ENCODE measurements around the gene NEB. TPM values are rescaled to one million over a fixed set of nuclear protein-coding genes. Genes with fewer than 3 reads are reported as not detected.

The NEB gene
- polyA plus RNA-seq, 1 donor from 2014 or later = 0.38 TPM

- Histone ChIP-seq H3K27me3 (ENCODE audit: insufficient read depth, low read depth, low read length) (no peaks in the 10 kb centered on the region), H3K9me3 (ENCODE audit: low read length) (no peaks in the 10 kb centered on the region), H3K27ac (ENCODE audit: low read length) (no peak overlapping the region), H3K9ac (ENCODE audit: low read length) (no peak overlapping the region), H3K4me3 (ENCODE audit: low read length) (no peak overlapping the region), H3F3A (ENCODE audit: insufficient read depth, low read length, poor library complexity, severe bottlenecking) (no peaks in the 10 kb centered on the region), H2AFZ (ENCODE audit: low read depth, low read length) (no peak overlapping the region), H3K36me3 (ENCODE audit: insufficient read depth, low read length) (no peaks in the 10 kb centered on the region), H3K9me2 (ENCODE audit: insufficient read depth, low read length) (no peaks in the 10 kb centered on the region), H3K79me2 (replicated peaks; ENCODE audit: insufficient read depth, low read length) (no peaks in the 10 kb centered on the region), H4K20me1 (ENCODE audit: insufficient read depth) (no peaks in the 10 kb centered on the region), H3K4me2 (ENCODE audit: low read length) (no peak overlapping the region)
- TF ChIP-seq TAF1 (IDR thresholded peaks at IDR 0.05; ENCODE audit: low read depth) = no peak
- TF ChIP-seq EZH2 (IDR thresholded peaks at IDR 0.05; ENCODE audit: borderline replicate concordance, insufficient read depth, low read length, poor library complexity, severe bottlenecking) = no peak
- TF ChIP-seq SMC3 (conservative IDR thresholded peaks at IDR 0.05; ENCODE audit: poor library complexity) = no peak
- TF ChIP-seq EP300 (conservative IDR thresholded peaks at IDR 0.05; ENCODE audit: poor library complexity, severe bottlenecking) = no peak
- no peak for TF ChIP-seq MXI1 (conservative IDR thresholded peaks at IDR 0.05; ENCODE audit: poor library complexity, severe bottlenecking)
- no peak for TF ChIP-seq POLR2AphosphoS5 (IDR thresholded peaks at IDR 0.05)
- no peak for TF ChIP-seq REST (IDR thresholded peaks at IDR 0.05; ENCODE audit: borderline replicate concordance)
- TF ChIP-seq CTCF (IDR thresholded peaks at IDR 0.05; ENCODE audit: poor library complexity, severe bottlenecking) = no peak
- no peak for TF ChIP-seq RAD21 (conservative IDR thresholded peaks at IDR 0.05)
These were observed 178.2 kb downstream of the NEB start for GRCh38 chr2:151556121-151556520.

GRCh38 chr2:151552287-151552686 lies 182.0 kb downstream of the NEB start:
- Histone ChIP-seq H3K79me2 (replicated peaks; ENCODE audit: insufficient read depth, low read length) (no peaks in the 10 kb centered on the region), H4K20me1 (ENCODE audit: insufficient read depth) (no peaks in the 10 kb centered on the region), H3K27ac (ENCODE audit: low read length) (no peak overlapping the region), H3K36me3 (ENCODE audit: insufficient read depth, low read length) (no peaks in the 10 kb centered on the region), H3K9me3 (ENCODE audit: low read length) (no peaks in the 10 kb centered on the region), H2AFZ (ENCODE audit: low read depth, low read length) (no peak overlapping the region), H3K9me2 (ENCODE audit: insufficient read depth, low read length) (no peaks in the 10 kb centered on the region), H3K4me3 (ENCODE audit: low read length) (no peak overlapping the region), H3F3A (ENCODE audit: insufficient read depth, low read length, poor library complexity, severe bottlenecking) (no peaks in the 10 kb centered on the region), H3K9ac (ENCODE audit: low read length) (no peak overlapping the region), H3K4me2 (ENCODE audit: low read length) (no peak overlapping the region), H3K27me3 (ENCODE audit: insufficient read depth, low read depth, low read length) (no peaks in the 10 kb centered on the region)
- TF ChIP-seq REST (IDR thresholded peaks at IDR 0.05; ENCODE audit: borderline replicate concordance) (no peak), SMC3 (conservative IDR thresholded peaks at IDR 0.05; ENCODE audit: poor library complexity) (no peak), POLR2AphosphoS5 (IDR thresholded peaks at IDR 0.05) (no peak), EP300 (conservative IDR thresholded peaks at IDR 0.05; ENCODE audit: poor library complexity, severe bottlenecking) (no peak), CTCF (IDR thresholded peaks at IDR 0.05; ENCODE audit: poor library complexity, severe bottlenecking) (no peak), EZH2 (IDR thresholded peaks at IDR 0.05; ENCODE audit: borderline replicate concordance, insufficient read depth, low read length, poor library complexity, severe bottlenecking) (no peak), RAD21 (conservative IDR thresholded peaks at IDR 0.05) (no peak), TAF1 (IDR thresholded peaks at IDR 0.05; ENCODE audit: low read depth) (no peak), MXI1 (conservative IDR thresholded peaks at IDR 0.05; ENCODE audit: poor library complexity, severe bottlenecking) (no peak)
